Sciatic nerve (tissue), 2 donors: ENCODE results near the gene JAK1. TPM values are rescaled to one million over a fixed set of nuclear protein-coding genes. Genes with fewer than 3 reads are reported as not detected.
"Not testable (repeated sequence)": the region's sequence is repeated elsewhere in the genome, so short reads cannot be mapped to it uniquely, and the experiment has no call there.

ENCODE experiments used
- ATAC-seq: fragments of 200-7000 bp; cut with Tn5 transposase; one replicate; pipeline ENCODE4 v1.9.1; 2020; ENCODE audit warnings: mild to moderate bottlenecking, moderate library complexity
- DNase-seq: peaks from one replicate; pipeline ENCODE4 v3.0.0-alpha.2; 2020; ENCODE audit warnings: low spot score
- intact Hi-C: fragments of 100-400 bp; cut with DNase I; formaldehyde crosslinking; loops from one replicate; pipeline ENCODE4 v1.14.2; 2022
- total RNA-seq: library from RNA; stranded (reverse); fragmentation: NEBNext Ultra II Directional; extraction: Animal tissue kit (Norgen Biotek cat#: 25700); gene quantifications from one replicate; pipeline ENCODE4 v1.2.1, GENCODE V29; 2021
- donor health status: DM: no; HTN: no; CAD: no.
- donor health status: DM: no; HTN: no; CAD: no.

JAK1 gene
- total RNA-seq, 1 donor from 2014 or later, result 90.3 TPM

DNA sequence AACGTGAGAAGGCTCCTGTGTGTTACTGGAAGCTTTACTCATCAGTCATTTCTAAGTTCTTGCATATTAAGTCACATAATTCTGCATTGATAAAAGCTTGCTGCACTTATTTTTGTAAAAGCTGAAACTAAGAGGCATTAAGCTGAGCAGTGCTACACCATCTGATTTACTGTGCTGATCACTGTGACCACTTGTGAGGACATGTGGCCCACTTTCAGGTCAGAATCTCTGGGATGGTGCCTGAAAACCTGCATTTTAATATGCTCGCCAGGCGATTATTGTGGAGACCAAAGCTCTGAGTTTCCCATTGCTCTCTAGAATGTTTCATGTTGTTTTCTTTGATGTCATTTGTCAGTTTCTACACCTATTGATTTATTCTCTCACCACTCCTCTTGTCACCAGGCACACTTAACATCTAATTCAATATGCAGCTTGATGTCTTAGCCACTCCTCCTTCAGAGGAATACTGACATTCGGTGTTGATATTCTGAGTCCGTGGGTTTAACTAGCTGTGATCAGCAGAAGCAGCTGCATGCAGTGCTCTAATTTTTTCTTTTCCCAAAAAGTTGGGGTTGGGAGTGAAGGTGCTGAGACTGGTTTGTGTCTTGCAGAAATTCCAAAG is 136.2 kb downstream of the JAK1 start:
- intact Hi-C loops, result no loop called here
- no peak for DNase-seq
- no peak for ATAC-seq

GRCh38 chr1:64829411-64830029 is 136.8 kb downstream of the JAK1 start:
- DNase-seq (no peak), ATAC-seq (no peak)
- intact Hi-C loops, result loop anchor here (10.0 kb wide), 1 partner anchor 145 kb away; no protein-coding TSS in a partner anchor

DNA sequence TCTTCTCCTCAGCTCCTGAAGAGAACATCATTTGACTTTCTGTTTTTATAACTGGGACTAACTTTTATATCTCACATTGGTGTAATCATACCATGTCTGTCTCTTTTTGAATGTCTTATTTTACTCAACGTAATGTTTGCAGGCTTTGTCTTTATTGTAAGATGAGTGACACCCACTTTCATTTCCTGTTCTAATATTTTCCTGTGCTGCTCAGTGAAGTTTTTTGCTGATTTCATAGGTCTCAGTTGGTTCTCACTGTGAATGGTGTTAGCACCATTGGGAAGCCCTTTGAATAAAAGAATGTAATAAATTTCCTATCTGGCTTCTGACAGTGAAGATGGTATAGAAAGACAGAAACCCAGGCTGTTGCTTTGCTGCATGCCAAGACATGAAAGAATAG is 137.5 kb downstream of the JAK1 start:
- ATAC-seq (no peak), DNase-seq (no peak)
- intact Hi-C loops, result loop anchor here (10.0 kb wide), 1 partner anchor 144 kb away; no protein-coding TSS in a partner anchor

DNA sequence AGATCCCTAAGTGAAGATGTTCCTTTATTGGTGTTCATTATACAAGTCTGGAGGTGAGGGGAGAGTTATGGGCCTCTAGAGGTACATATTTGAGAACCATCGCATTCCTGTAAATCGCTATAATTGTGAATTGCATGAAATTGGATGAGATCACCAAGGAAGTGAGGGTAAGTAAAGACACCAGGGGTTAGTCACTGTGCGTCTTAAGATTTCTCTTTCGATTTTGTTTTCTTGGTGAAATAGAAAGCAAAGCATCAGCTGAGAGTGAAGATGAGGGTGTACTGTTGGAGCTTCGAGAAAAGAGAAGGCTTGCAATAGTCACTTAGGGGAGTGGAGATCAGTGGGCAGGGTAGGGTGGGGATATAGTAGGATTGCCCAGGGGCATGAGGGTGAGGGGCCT is 139.4 kb downstream of the JAK1 start:
- intact Hi-C loops, result loop anchor here (10.0 kb wide), 1 partner anchor 142 kb away; no protein-coding TSS in a partner anchor
- ATAC-seq (no peak), DNase-seq (no peak)

GRCh38 chr1:64823691-64824476 is 142.5 kb downstream of the JAK1 start:
- intact Hi-C loops, result loop anchor here (10.0 kb wide), 1 partner anchor 139 kb away; no protein-coding TSS in a partner anchor
- DNase-seq (peak; percentile 81), ATAC-seq (peak; percentile 84)

GRCh38 chr1:64822621-64823020 is 143.7 kb downstream of the JAK1 start:
- DNase-seq, result no peak
- intact Hi-C loops, result loop anchor here (10.0 kb wide), 1 partner anchor 138 kb away; no protein-coding TSS in a partner anchor
- ATAC-seq, result no peak

GRCh38 chr1:64820572-64820971 is 145.8 kb downstream of the JAK1 start:
- not testable (repeated sequence) for DNase-seq, ATAC-seq
- intact Hi-C loops, result loop anchor here (10.0 kb wide), 1 partner anchor 136 kb away; no protein-coding TSS in a partner anchor

- intact Hi-C loops, DNase-seq, ATAC-seq: not testable (repeated sequence)
Measured at GRCh38 chr1:64817364-64817763, 149.0 kb downstream of the JAK1 start.

DNA sequence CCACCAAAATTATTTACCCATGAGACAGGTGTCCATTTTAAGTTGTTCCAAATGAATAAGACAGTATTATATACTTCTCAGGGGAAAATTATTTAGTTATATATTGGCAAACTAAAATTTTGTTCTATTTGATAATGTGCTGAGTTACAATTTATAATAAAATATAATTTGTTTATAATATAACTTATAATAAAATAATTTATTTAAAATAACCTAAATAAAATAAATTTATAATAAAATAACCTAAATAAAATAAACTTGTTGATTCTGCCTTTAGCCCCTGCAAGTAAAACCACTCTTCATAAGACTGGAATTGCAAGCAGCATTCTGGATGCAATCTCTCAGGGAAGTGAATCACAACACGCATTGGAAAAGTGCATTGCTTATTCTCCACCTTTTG is 151.9 kb downstream of the JAK1 start:
- DNase-seq (no peak), ATAC-seq (no peak)
- intact Hi-C loops, result no loop called here

GRCh38 chr1:64811131-64811530 is 155.2 kb downstream of the JAK1 start:
- no peak for DNase-seq
- intact Hi-C loops, result no loop called here
- ATAC-seq, result no peak

DNA sequence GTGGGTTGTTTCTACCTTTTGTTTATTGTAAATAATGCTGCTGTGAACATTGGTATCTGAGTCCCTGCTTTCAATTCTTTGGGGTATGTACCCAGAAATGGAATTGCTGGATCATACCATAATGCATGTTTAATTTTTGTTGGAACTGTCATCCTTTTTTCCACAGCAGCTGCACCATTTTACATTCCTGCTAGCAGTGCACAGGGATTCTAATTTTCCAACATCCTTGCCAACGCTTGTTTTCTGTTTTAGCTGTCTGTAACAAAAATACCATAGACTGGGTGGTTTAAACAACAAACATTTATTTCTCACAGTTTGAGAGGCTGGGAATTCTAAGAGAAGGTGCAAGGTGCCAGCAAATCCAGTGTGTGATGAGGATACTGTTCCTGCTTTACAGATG is 156.3 kb downstream of the JAK1 start:
- ATAC-seq, result no peak
- intact Hi-C loops, result no loop called here
- no peak for DNase-seq

DNA sequence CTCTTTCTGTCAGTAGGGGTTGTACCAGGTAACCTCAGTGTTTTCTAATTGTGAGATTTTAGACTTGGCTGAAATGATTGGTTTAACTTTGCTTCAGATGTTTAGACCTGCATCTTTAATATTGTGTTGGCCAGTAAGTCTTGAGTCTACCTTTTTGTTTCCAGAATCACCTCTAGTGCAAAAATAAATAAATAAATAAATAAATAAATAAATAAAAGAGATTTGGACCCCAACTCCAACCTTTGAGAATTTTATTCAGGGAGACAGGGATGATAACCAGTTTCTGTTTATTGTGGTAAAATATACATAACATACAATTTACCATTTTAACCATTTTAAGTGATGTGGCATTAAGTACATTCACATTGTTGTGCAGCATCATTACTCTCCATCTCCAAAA is 157.0 kb downstream of the JAK1 start:
- no peak for ATAC-seq
- intact Hi-C loops, result no loop called here
- DNase-seq, result no peak

- intact Hi-C loops, result no loop called here
- DNase-seq (no peak), ATAC-seq (no peak)
Measured at GRCh38 chr1:64801851-64802523, 164.4 kb downstream of the JAK1 start.

DNA sequence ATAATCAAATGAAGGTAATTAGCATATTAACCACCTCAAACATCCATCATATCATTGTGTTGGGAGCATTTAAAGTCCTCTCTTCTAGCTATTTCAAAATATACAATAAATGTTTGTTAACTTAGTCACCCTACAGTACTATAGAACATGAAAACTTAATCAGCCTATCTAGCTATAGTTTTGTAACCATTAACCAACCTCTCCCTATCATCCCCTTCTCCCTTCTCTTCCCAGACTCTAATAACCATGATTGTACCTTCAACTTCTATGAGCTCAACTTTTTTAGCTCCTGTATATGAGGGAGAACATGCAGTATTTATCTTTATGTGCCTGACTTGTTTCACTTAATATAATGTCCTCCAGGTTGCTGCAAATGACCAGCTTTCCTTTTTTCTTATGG is 167.5 kb downstream of the JAK1 start:
- DNase-seq (no peak), ATAC-seq (no peak)
- intact Hi-C loops, result no loop called here

DNA sequence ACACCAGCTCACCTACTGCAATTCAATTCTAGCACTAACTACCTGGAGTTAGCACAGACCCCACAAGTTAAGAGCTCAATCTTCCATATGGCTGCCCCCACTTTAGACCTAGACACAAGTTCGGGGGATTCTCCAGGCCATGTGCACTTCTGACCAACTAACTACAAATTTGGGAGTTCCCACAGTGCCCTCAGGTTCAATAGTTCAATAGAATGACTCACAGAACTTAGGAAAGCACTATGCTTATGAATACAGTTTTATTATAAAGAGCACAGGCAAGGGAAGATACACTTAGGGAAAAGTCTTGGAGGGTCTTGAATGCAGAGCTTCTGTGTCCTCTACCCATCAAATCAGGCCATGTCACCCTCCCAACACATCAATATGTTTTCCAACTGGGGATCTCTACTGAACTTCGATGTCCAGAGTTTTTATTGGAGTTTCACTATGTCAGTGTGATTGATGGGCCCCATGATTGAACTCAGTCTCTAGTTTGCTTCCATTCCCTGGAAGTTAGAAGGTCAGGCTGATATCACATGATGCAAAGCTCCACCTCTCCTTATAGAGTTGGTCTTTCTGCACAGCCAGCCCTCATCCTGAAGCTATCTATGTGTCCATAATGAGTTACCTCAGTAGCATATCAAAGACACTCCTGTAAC is 175.4 kb downstream of the JAK1 start:
- DNase-seq (no peak), ATAC-seq (no peak)
- intact Hi-C loops, result no loop called here
